Activated CD4-positive, alpha-beta T cell treated with anti-CD3 and anti-CD28 coated beads for 48 hours (primary cell): ENCODE data around the gene NCOA3.
"Not testable (repeated sequence)": the region's sequence is repeated elsewhere in the genome, so short reads cannot be mapped to it uniquely, and the experiment has no call there.

Experiments used
- DNase-seq: peaks from one replicate; pipeline ENCODE4 v3.0.0-alpha.2; 2020

NCOA3 gene

GRCh38 chr20:47571426-47571825, 69.7 kb downstream of the NCOA3 start:
- no peak for DNase-seq

- no peak for DNase-seq
Measured at GRCh38 chr20:47572105-47572729, 70.5 kb downstream of the NCOA3 start.

- DNase-seq, result no peak
Measured at GRCh38 chr20:47573559-47573958, 71.9 kb downstream of the NCOA3 start.

- no peak for DNase-seq
Measured at GRCh38 chr20:47574616-47575364, 73.1 kb downstream of the NCOA3 start.

GRCh38 chr20:47576516-47577033, 74.9 kb downstream of the NCOA3 start:
- no peak for DNase-seq

- no peak for DNase-seq
Measured at GRCh38 chr20:47577314-47577713, 75.6 kb downstream of the NCOA3 start.

GRCh38 chr20:47578543-47578942, 76.9 kb downstream of the NCOA3 start:
- no peak for DNase-seq

GRCh38 chr20:47580686-47581085, 79.0 kb downstream of the NCOA3 start:
- not testable (repeated sequence) for DNase-seq

GRCh38 chr20:47581090-47581489, 79.4 kb downstream of the NCOA3 start:
- DNase-seq, result no peak

GRCh38 chr20:47583551-47583950, 81.9 kb downstream of the NCOA3 start:
- no peak for DNase-seq

GRCh38 chr20:47585087-47585747, 83.5 kb downstream of the NCOA3 start:
- no peak for DNase-seq

GRCh38 chr20:47586649-47587294, 85.1 kb downstream of the NCOA3 start:
- no peak for DNase-seq

GRCh38 chr20:47588158-47588557, 86.5 kb downstream of the NCOA3 start:
- DNase-seq, result no peak

GRCh38 chr20:47591231-47591630, 89.5 kb downstream of the NCOA3 start:
- DNase-seq, result no peak

- DNase-seq, result no peak
Measured at GRCh38 chr20:47594157-47594556, 92.5 kb downstream of the NCOA3 start.

GRCh38 chr20:47595138-47595537, 93.5 kb downstream of the NCOA3 start:
- not testable (repeated sequence) for DNase-seq

GRCh38 chr20:47596003-47596571, 94.4 kb downstream of the NCOA3 start:
- DNase-seq, result no peak

- DNase-seq, result no peak
Measured at GRCh38 chr20:47597090-47597489, 95.4 kb downstream of the NCOA3 start.

GRCh38 chr20:47598911-47599744, 97.4 kb downstream of the NCOA3 start:
- DNase-seq, result no peak

- no peak for DNase-seq
Measured at GRCh38 chr20:47600967-47601547, 99.4 kb downstream of the NCOA3 start.

GRCh38 chr20:47603260-47603659, 101.6 kb downstream of the NCOA3 start:
- no peak for DNase-seq
